Stimulated activated CD8-positive, alpha-beta memory T cell treated with anti-CD3 and anti-CD28 coated beads, Interleukin-15, amount 100 ng/mL, for 48 hours (primary cell): Measurements from ENCODE around the gene COPS4.
"Not testable (repeated sequence)": the region's sequence is repeated elsewhere in the genome, so short reads cannot be mapped to it uniquely, and the experiment has no call there.

Experiments used
- DNase-seq, 2 donors: peaks; one replicate each; pipeline ENCODE4 v3.0.0-alpha.2; 2020; ENCODE audit warnings: low read depth in 2 of 2

The COPS4 gene

DNA sequence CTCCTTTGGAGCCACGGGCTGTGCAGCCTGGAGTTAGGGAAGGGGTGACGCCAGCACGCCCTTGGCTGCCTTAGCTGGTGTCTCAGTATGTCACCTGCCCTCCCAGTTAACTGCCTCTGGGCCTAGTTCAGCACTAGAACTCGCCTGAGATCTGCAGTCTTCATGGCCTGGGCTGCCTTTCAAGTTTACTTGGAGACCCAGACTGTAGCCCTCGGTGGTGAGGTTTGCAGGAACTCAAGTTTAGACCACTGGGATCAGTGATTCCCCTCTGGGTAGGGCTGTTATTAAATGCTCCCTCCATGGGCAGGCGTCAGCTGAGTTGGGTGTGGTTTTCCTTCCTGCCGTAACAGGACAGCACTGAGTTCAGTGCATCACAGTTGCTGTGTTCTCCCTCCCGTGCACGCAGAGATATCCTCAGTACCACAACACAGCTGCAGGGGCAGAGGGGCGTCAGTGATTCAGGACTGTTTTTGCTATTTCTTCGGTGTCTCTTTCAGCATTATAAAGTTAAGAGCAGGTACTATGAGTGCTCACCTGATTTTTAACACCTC lies 49.0 kb downstream of the COPS4 start:
- peak in 1 of 2 donors; percentile 20 for DNase-seq

- not testable (repeated sequence) for DNase-seq
Observed at GRCh38 chr4:83084956-83085355, 50.0 kb downstream of the COPS4 start.

DNA sequence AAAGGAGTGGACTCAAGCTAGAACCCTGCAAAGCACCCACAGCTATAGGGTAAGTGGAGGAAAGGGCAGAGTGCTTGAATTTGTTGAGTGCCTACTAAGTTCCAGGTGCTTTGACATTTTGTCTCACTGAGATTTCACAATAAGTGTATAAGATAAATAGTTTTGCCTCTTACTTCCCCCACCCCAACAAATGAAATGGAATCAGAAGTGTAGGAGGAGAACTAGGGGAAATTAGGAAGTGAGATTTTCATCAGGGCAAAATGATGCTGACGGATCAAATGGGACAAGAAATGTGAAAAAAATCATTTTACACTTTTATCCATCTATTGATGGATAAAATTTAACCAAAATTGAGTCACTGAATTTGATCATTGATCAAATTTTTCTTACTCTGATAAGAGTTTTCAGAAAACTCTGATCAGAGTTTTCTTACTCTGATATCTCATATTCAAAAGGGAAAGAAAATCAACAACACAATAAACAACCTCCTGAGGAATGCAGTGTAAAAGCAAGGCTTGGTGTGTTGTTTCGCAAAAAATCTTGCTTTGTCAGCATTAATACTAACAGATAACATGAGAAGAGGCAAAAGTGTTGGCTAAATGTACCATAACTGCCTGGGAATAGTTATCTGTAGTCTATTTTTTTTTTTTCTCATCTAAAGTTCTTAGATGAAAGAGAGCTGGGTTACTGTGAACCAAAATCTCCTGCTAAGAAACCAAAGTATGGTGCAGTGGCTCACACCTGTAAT lies 54.6 kb downstream of the COPS4 start:
- DNase-seq, result no peak

GRCh38 chr4:83093060-83093640 lies 58.2 kb downstream of the COPS4 start:
- DNase-seq, result no peak

GRCh38 chr4:83096397-83096796 lies 61.4 kb downstream of the COPS4 start:
- no peak for DNase-seq

GRCh38 chr4:83104991-83105390 lies 70.0 kb downstream of the COPS4 start:
- DNase-seq, result no peak

DNA sequence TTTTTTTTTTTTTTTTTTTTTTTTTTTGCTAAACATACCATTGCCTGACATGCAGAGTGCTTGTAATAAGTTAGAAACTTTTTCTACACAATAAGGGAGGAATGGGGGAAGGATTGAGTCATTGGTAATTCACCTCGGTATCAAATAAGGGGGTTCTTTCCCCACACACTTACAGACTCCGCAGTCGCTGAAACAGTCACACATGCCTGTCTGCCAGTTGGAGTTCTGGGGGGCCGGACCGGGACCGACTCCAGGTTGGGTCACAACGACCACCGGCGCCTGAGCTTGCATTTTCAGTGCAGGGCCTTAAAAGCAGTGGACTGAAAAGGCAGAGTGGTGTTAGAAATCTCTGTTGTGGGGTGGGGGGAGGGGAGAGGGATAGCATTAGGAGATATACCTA lies 72.6 kb downstream of the COPS4 start:
- no peak for DNase-seq

GRCh38 chr4:83108101-83108861 lies 73.3 kb downstream of the COPS4 start:
- DNase-seq, result no peak

GRCh38 chr4:83109480-83110222 lies 74.7 kb downstream of the COPS4 start:
- peak; percentile 33 to 34 for DNase-seq

DNA sequence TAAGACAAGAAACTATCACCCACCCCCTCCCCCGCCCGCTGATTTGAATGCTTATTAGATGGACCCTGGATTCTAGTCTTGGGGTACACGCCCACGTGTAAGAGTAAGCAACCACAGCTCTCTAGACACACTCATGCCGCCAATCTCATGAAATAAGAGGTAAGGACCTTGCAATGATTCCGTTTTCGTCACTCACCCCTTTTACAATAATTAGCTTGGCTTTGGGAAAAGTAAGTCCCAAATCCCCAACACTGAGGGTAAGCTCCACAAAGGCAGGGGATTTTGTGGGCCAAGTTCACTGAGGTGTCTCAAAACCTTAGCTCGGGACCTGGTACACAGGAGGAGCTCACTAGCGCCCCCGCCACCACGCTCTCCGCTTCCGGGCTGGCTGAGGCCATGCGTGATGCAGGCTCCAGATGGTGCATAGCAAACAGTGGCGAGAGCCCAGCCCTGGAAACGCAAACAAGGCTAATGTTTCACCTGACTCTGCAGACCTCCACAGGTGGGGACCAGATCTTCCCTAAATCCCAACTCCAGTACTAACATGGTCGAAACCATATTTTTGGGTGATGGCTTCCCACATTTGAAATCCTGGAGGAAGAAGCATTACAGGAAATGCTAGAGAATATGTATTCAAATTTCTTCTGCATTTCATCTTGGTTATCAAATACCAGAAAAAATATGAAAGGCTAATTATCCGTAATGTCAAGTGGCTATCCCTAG lies 75.4 kb downstream of the COPS4 start:
- DNase-seq, result peak; percentile 84 to 88

DNA sequence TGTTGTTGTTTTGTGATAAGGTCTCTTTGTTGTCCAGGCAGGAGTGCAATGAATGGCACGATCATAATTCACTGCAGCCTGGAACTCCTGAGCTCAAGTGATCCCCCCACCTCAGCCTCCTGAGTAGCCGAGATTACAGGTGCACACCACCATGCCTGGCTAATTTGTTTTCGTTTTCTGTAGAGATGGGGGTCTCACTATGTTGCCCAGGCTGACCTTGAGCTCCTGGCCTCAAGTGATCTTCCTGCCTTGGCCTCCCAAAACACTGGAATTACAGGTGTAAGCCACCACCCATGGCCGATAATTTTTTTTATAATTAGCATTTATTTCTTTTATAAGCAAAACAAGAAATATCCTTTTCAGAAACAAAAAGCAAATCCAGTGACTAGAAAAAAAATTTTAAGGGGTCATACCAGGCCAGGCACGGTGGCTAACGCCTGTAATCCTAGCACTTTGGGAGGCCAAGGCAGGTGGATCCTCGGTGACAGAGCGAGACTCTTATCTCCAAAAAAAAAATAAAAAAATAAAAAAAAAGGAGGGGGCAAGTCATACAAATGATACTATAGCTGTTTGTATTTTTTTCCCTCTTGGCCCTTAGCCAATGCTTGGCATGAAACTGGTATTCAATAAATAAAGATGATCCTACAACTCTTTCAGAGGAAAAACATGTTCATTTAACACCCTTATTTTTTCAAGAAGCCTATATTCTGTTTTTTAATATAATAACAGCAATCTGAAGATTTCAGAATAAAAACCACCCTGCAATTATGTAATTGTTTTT lies 76.2 kb downstream of the COPS4 start:
- no peak for DNase-seq

GRCh38 chr4:83111751-83112141 lies 76.8 kb downstream of the COPS4 start:
- not testable (repeated sequence) for DNase-seq

DNA sequence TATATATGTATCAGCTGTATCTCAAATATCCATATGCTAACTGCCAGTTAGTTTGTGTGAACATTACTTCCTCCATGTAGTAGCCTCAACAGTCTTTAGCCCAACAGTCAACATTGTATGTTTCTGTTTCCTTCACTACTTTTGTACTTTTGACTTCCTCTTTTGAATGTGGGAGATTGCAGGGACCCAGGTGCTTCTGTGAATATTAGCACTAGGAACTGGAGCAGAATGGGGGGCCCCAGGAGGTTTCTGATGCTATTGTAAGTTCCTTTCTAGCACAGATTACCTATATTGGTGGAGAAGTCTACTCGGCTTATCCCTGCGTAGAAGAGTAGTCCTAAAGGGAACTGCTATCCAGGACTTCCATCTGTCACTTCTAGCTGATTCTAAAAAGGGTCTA lies 77.2 kb downstream of the COPS4 start:
- DNase-seq, result no peak

DNA sequence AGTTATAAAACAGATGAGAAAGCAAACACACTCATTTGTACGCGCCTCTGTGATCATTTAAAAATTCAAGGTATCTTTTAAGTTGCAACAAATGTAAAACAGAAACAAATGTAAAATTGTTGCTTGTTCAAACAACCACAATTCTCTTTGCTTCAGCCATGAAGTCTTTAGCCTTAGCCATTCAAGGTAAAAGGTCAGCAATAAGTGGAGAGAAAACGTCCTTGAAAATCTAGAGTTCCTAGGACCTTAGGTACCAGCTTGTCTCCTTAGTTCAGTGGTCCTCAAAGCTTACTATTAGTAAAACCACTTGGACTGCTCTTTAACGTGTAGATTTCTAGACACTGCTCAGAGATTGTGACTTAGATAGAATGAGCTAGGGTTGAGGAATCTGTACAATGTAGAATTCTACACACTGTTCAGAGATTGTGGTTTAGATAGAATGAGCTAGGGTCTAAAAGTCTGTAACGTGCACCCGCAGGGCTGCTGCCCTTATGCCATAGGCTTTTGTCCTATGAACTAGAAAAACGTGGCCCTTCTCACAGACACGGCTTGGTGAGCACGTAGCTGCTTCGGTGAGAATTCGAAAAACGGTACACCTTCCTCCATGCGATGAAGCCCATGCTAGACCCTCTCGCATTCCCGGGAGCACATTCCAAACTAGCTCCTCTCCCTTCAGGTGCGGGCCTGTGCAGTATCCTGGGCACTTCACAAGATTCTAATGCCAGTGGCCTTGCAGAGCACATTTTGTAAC lies 77.9 kb downstream of the COPS4 start:
- DNase-seq, result no peak

DNA sequence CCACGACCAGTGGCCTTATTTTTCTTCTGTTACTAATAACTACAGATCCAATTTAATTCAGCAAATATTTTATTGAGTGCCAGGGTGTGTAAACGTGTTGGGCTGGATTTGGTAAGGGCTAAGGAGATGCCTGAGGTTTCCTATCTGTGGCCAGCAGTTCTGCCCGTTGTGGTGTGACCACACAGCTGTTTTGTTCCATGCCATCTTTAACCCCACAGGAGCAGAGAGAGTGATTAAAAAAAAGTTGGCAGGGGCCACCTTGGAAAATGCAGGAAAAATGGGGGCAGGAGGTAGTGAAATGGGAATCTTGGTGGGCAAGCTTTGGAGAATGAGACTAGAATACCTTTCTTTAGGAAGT lies 78.4 kb downstream of the COPS4 start:
- no peak for DNase-seq

- no peak for DNase-seq
Observed at GRCh38 chr4:83114576-83114975, 79.6 kb downstream of the COPS4 start, which contains the start of gene PLAC8. TSS of gene PLAC8 (minus strand) at chr4:83114729. CDS start at chr4:83107921, 6,808 bp downstream.

GRCh38 chr4:83115000-83115399 lies 80.0 kb downstream of the COPS4 start:
- DNase-seq, result no peak

GRCh38 chr4:83115656-83116285 lies 80.8 kb downstream of the COPS4 start:
- DNase-seq, result no peak

- no peak for DNase-seq
Observed at GRCh38 chr4:83118869-83119268, 83.9 kb downstream of the COPS4 start.
